Measurements from ENCODE around the gene KRTDAP. TPM values are rescaled to one million over a fixed set of nuclear protein-coding genes. Genes with fewer than 3 reads are reported as not detected.

KRTDAP gene
- total and polyA plus RNA-seq, 2 donors (not counting 3 experiments of a cell fraction or from before 2014, with no cell fraction given): not detected

DNA sequence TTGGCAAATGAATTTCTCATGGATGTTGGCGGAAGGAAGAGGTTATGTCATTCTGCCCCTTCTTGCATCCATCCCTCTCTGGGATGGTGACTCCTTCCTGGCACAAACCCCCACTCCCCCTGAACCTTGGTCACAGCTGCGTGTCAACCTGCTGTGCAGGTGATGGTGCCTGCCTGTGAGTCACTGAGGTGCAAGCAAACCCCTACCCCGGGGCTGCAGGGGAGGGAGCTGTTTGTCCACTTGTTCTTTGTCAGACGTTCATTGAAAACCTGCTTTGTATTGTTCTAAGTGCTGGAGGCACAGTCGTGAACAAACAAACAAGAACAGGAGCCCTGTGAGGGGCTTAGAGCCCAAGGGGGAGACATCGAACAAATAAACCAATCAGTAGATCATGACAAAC lies 41.0 kb upstream of the KRTDAP start:
- H3K4me1 ChIP-seq (ENCODE audit: control insufficient read depth, extremely low read depth, insufficient read depth, low read length): no peaks in the 10 kb centered on the region
- FAIRE-seq (no peak), DNase-seq (ENCODE audit: low read depth, low spot score) (no peak)
- no peak overlapping the region for H3K9ac ChIP-seq (replicated peaks; ENCODE audit: extremely low read depth, insufficient read depth, low read length)
- ChIA-PET POLR2A (no interaction called here), CTCF (no interaction called here)
- no peak overlapping the region for H3K27ac ChIP-seq (ENCODE audit: insufficient read depth, low read depth, low read length)
- no peak overlapping the region for H3K4me2 ChIP-seq (ENCODE audit: insufficient read depth, low read length)
- no peak overlapping the region for H2AFZ ChIP-seq (ENCODE audit: low read depth, low read length)
- no peaks in the 10 kb centered on the region for H3K9me3 ChIP-seq (replicated peaks; ENCODE audit: control insufficient read depth, insufficient read depth, low read length)
- H3K36me3 ChIP-seq (ENCODE audit: control insufficient read depth in 2 of 2, extremely low read depth in 1 of 2, insufficient read depth in 2 of 2, low read length in 2 of 2): no peaks in the 10 kb centered on the region
- H3K9me1 ChIP-seq (replicated peaks; ENCODE audit: control insufficient read depth, extremely low read depth, insufficient read depth, low read length): no peaks in the 10 kb centered on the region
- no peak overlapping the region for H3K4me3 ChIP-seq (replicated peaks in 1 of 3; ENCODE audit: insufficient read depth in 1 of 3, low read depth in 1 of 3, low read length in 3 of 3)
- dilution Hi-C loops (cut with MboI; ENCODE audit: extremely low pct_ligation_motif_present, low sequenced_read_pairs) (no loop called here), intact Hi-C loops (cut with micrococcal nuclease) (no loop called here)
- H3K27me3 ChIP-seq (ENCODE audit: control insufficient read depth in 2 of 2, insufficient read depth in 2 of 2, low read length in 2 of 2): peaks cover 11 to 12% of the 10 kb centered on the region in 2 experiments
- no TSS peak for BruUV-seq (replicated peaks)
- no peak for TF ChIP-seq POLR2A (IDR thresholded peaks at IDR 0.05; ENCODE audit: low read depth, low read length)
- TF ChIP-seq JUN (IDR thresholded peaks at IDR 0.05; ENCODE audit: borderline replicate concordance, insufficient read depth, insufficient read length, low read depth): no peak
- TF ChIP-seq POLR2AphosphoS5 (IDR thresholded peaks at IDR 0.05; ENCODE audit: insufficient read depth, low read depth, low read length): no peak
- no peak for TF ChIP-seq FOS (IDR thresholded peaks at IDR 0.05; ENCODE audit: borderline replicate concordance, insufficient read depth, low read length)
- TF ChIP-seq GATA2 (IDR thresholded peaks at IDR 0.05; ENCODE audit: insufficient read depth, insufficient read length, low read depth, low read length): no peak
- no peak for TF ChIP-seq EZH2 (IDR thresholded peaks at IDR 0.05; ENCODE audit: borderline replicate concordance, low read depth, low read length, severe bottlenecking)
- no peak for TF ChIP-seq MAX (IDR thresholded peaks at IDR 0.05; ENCODE audit: insufficient read depth, insufficient read length)
- no peak for TF ChIP-seq MYC (IDR thresholded peaks at IDR 0.05; ENCODE audit: low read depth, low read length)
- TF ChIP-seq CTCF (IDR thresholded peaks at IDR 0.05; ENCODE audit: extremely low read depth in 1 of 2, insufficient read depth in 1 of 2, low read depth in 1 of 2, low read length in 2 of 2): no peak
- no peaks in the 10 kb centered on the region for H4K20me1 ChIP-seq (replicated peaks; ENCODE audit: control insufficient read depth, extremely low read depth, insufficient read depth, low read length)
- no peaks in the 10 kb centered on the region for H3K79me2 ChIP-seq (ENCODE audit: control insufficient read depth, insufficient read depth, low read length)
